H1 (cell line): ENCODE data around the gene CUBN. TPM values are rescaled to one million over a fixed set of nuclear protein-coding genes. Genes with fewer than 3 reads are reported as not detected.

ENCODE experiments used
- CHD1 ChIP-seq: IDR thresholded peaks from 2 replicates; pipeline ENCODE4 v1.6.1; 2012; ENCODE audit warnings: low read depth, low read length, improper control_type of control experiment
- GTF2F1 ChIP-seq: IDR thresholded peaks from 2 replicates; pipeline ENCODE4 v1.6.1; 2012; ENCODE audit warnings: low read depth, low read length, improper control_type of control experiment, borderline replicate concordance
- KDM5A ChIP-seq: fragments of 200-600 bp; IDR thresholded peaks from 2 replicates; pipeline ENCODE4 v1.7.1; 2012; ENCODE audit warnings: mild to moderate bottlenecking, low read length, inconsistent platforms, mixed read lengths
- SIN3A ChIP-seq, 2 experiments: IDR thresholded peaks in 1 of 2; conservative IDR thresholded peaks in 1 of 2; 2 replicates each; pipeline ENCODE4 v1.6.1; 2011 to 2012; ENCODE audit warnings: low read length in 2 of 2, improper control_type of control experiment in 1 of 2, low read depth in 1 of 2, mild to moderate bottlenecking in 1 of 2
- SIRT6 ChIP-seq: IDR thresholded peaks from one replicate; pipeline ENCODE4 v1.7.1; 2012; ENCODE audit warnings: low read length, inconsistent platforms
- TAF7 ChIP-seq: optimal IDR thresholded peaks from 2 replicates; pipeline ENCODE3; 2011; ENCODE audit warnings: low read depth, mild to moderate bottlenecking, inconsistent platforms, low read length, moderate library complexity, borderline replicate concordance
- polyA plus RNA-seq, 7 experiments: library from polyadenylated mRNA; depleted of rRNA in 3 of 7; stranded (reverse) in 5 of 7; unstranded in 2 of 7; fragments of >200 nt in 5 of 7; fragments of 200-250 nt in 2 of 7; gene quantifications; 1 replicate in 5 of 7; 2 replicates in 1 of 7; 4 replicates in 1 of 7; pipeline versions ENCODE4 v1.2.1 to v1.2.3, GENCODE V29; 2011 to 2013; ENCODE audit warnings: missing spikeins in 2 of 7, mixed read lengths in 2 of 7
- total RNA-seq: library from RNA; stranded (reverse); fragmentation: NEBNext Ultra II Directional; extraction: Animal tissue kit (Norgen Biotek cat#: 25700); gene quantifications from 2 replicates; pipeline ENCODE4 v1.2.1, GENCODE V29; 2021
- TF ChIP-seq, protein P1 (sequence below): fragments of 300-600 bp; sonication (generic); IDR thresholded peaks from 2 replicates; pipeline ENCODE4 v1.7.1; 2012; ENCODE audit warnings: low read length, moderate library complexity, mild to moderate bottlenecking, inconsistent platforms; ENCODE audit not compliant: insufficient replicate concordance
- TF ChIP-seq, protein P2 (sequence below): IDR thresholded peaks from 2 replicates; pipeline ENCODE4 v1.6.1; 2012; ENCODE audit warnings: low read length, inconsistent platforms
- TF ChIP-seq, protein P3 (sequence below): IDR thresholded peaks from 2 replicates; pipeline ENCODE4 v1.6.1; 2011; ENCODE audit warnings: low read length, improper control_type of control experiment

The CUBN gene
- total and polyA plus RNA-seq, 2 of the 8 experiments (the other 6 are each of a cell fraction or from before 2014, with no cell fraction given), result 0.04 to 0.08 TPM

DNA sequence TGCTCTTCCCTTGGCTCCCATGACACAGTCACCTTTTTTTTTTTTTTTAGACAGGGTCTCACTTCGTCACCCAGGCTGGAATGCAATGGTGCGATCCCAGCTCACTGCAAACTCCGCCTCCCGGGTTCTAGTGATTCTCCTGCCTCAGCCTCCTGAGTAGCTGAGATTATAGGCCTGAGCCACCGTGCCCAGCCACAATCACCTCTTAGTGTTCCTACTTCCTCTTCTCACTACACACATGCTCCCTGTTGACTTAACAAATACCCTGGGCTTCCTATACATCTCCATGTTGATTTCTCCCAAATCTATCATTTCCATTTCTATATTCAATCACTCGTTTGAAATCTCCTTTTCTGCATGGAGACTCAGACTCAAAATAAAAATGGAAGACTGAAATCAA, 91.7 kb downstream of the CUBN start (continued):
- TF ChIP-seq, protein P1, sequence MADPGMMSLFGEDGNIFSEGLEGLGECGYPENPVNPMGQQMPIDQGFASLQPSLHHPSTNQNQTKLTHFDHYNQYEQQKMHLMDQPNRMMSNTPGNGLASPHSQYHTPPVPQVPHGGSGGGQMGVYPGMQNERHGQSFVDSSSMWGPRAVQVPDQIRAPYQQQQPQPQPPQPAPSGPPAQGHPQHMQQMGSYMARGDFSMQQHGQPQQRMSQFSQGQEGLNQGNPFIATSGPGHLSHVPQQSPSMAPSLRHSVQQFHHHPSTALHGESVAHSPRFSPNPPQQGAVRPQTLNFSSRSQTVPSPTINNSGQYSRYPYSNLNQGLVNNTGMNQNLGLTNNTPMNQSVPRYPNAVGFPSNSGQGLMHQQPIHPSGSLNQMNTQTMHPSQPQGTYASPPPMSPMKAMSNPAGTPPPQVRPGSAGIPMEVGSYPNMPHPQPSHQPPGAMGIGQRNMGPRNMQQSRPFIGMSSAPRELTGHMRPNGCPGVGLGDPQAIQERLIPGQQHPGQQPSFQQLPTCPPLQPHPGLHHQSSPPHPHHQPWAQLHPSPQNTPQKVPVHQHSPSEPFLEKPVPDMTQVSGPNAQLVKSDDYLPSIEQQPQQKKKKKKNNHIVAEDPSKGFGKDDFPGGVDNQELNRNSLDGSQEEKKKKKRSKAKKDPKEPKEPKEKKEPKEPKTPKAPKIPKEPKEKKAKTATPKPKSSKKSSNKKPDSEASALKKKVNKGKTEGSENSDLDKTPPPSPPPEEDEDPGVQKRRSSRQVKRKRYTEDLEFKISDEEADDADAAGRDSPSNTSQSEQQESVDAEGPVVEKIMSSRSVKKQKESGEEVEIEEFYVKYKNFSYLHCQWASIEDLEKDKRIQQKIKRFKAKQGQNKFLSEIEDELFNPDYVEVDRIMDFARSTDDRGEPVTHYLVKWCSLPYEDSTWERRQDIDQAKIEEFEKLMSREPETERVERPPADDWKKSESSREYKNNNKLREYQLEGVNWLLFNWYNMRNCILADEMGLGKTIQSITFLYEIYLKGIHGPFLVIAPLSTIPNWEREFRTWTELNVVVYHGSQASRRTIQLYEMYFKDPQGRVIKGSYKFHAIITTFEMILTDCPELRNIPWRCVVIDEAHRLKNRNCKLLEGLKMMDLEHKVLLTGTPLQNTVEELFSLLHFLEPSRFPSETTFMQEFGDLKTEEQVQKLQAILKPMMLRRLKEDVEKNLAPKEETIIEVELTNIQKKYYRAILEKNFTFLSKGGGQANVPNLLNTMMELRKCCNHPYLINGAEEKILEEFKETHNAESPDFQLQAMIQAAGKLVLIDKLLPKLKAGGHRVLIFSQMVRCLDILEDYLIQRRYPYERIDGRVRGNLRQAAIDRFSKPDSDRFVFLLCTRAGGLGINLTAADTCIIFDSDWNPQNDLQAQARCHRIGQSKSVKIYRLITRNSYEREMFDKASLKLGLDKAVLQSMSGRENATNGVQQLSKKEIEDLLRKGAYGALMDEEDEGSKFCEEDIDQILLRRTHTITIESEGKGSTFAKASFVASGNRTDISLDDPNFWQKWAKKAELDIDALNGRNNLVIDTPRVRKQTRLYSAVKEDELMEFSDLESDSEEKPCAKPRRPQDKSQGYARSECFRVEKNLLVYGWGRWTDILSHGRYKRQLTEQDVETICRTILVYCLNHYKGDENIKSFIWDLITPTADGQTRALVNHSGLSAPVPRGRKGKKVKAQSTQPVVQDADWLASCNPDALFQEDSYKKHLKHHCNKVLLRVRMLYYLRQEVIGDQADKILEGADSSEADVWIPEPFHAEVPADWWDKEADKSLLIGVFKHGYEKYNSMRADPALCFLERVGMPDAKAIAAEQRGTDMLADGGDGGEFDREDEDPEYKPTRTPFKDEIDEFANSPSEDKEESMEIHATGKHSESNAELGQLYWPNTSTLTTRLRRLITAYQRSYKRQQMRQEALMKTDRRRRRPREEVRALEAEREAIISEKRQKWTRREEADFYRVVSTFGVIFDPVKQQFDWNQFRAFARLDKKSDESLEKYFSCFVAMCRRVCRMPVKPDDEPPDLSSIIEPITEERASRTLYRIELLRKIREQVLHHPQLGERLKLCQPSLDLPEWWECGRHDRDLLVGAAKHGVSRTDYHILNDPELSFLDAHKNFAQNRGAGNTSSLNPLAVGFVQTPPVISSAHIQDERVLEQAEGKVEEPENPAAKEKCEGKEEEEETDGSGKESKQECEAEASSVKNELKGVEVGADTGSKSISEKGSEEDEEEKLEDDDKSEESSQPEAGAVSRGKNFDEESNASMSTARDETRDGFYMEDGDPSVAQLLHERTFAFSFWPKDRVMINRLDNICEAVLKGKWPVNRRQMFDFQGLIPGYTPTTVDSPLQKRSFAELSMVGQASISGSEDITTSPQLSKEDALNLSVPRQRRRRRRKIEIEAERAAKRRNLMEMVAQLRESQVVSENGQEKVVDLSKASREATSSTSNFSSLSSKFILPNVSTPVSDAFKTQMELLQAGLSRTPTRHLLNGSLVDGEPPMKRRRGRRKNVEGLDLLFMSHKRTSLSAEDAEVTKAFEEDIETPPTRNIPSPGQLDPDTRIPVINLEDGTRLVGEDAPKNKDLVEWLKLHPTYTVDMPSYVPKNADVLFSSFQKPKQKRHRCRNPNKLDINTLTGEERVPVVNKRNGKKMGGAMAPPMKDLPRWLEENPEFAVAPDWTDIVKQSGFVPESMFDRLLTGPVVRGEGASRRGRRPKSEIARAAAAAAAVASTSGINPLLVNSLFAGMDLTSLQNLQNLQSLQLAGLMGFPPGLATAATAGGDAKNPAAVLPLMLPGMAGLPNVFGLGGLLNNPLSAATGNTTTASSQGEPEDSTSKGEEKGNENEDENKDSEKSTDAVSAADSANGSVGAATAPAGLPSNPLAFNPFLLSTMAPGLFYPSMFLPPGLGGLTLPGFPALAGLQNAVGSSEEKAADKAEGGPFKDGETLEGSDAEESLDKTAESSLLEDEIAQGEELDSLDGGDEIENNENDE, result no peak
- TF ChIP-seq, protein P2, sequence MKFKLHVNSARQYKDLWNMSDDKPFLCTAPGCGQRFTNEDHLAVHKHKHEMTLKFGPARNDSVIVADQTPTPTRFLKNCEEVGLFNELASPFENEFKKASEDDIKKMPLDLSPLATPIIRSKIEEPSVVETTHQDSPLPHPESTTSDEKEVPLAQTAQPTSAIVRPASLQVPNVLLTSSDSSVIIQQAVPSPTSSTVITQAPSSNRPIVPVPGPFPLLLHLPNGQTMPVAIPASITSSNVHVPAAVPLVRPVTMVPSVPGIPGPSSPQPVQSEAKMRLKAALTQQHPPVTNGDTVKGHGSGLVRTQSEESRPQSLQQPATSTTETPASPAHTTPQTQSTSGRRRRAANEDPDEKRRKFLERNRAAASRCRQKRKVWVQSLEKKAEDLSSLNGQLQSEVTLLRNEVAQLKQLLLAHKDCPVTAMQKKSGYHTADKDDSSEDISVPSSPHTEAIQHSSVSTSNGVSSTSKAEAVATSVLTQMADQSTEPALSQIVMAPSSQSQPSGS, result no peak
- TF ChIP-seq TAF7, result no peak
- no peak for TF ChIP-seq SIRT6
- no peak for TF ChIP-seq GTF2F1
- TF ChIP-seq, protein P3, sequence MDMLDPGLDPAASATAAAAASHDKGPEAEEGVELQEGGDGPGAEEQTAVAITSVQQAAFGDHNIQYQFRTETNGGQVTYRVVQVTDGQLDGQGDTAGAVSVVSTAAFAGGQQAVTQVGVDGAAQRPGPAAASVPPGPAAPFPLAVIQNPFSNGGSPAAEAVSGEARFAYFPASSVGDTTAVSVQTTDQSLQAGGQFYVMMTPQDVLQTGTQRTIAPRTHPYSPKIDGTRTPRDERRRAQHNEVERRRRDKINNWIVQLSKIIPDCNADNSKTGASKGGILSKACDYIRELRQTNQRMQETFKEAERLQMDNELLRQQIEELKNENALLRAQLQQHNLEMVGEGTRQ, result no peak
- no peak for TF ChIP-seq KDM5A
- no peak for TF ChIP-seq CHD1
- TF ChIP-seq SIN3A (conservative IDR thresholded peaks at IDR 0.05 in 1 of 2, IDR thresholded peaks at IDR 0.05 in 1 of 2; ENCODE audit: low read depth in 1 of 2, low read length in 2 of 2), result no peak
